H9 (cell line): Measurements from ENCODE around the gene IL1RAPL1. TPM values are rescaled to one million over a fixed set of nuclear protein-coding genes. Genes with fewer than 3 reads are reported as not detected.

Experiments used
- DNase-seq: peaks from one replicate; pipeline ENCODE4 v3.0.0-alpha.2; 2017
- H2AFZ ChIP-seq: one replicate; pipeline ENCODE4 v1.6.1; 2013; ENCODE audit warnings: mild to moderate bottlenecking, low read length, control low read depth, moderate library complexity
- H2AK5ac ChIP-seq: 2 replicates; pipeline ENCODE4 v1.6.1; 2013; ENCODE audit warnings: low read length, control low read depth, mixed read lengths; ENCODE audit not compliant: insufficient read length
- H2BK120ac ChIP-seq: one replicate; pipeline ENCODE4 v1.6.1; 2013; ENCODE audit warnings: low read depth, mild to moderate bottlenecking, low read length, control low read depth, inconsistent platforms; ENCODE audit not compliant: poor library complexity, severe bottlenecking
- H2BK12ac ChIP-seq: 2 replicates; pipeline ENCODE4 v1.6.1; 2013; ENCODE audit warnings: low read length, control low read depth, mixed read lengths, low read depth; ENCODE audit not compliant: insufficient read length
- H2BK15ac ChIP-seq: 2 replicates; pipeline ENCODE4 v1.6.1; 2013; ENCODE audit warnings: low read depth, low read length, control low read depth
- H2BK20ac ChIP-seq: one replicate; pipeline ENCODE4 v1.6.1; 2013; ENCODE audit warnings: low read depth, mild to moderate bottlenecking, low read length, control low read depth, inconsistent platforms; ENCODE audit not compliant: poor library complexity, severe bottlenecking
- H2BK5ac ChIP-seq: 2 replicates; pipeline ENCODE4 v1.6.1; 2013; ENCODE audit warnings: low read length, control low read depth, mixed read lengths; ENCODE audit not compliant: insufficient read length
- H3K14ac ChIP-seq: 2 replicates; pipeline ENCODE4 v1.6.1; 2013; ENCODE audit warnings: low read length, control low read depth; ENCODE audit not compliant: insufficient read depth
- H3K18ac ChIP-seq: 2 replicates; pipeline ENCODE4 v1.6.1; 2013; ENCODE audit warnings: low read depth, mild to moderate bottlenecking, mixed read lengths, low read length, control low read depth; ENCODE audit not compliant: insufficient read length
- H3K23ac ChIP-seq: 2 replicates; pipeline ENCODE4 v1.6.1; 2013; ENCODE audit warnings: low read length, control low read depth, mixed read lengths, low read depth; ENCODE audit not compliant: insufficient read length
- H3K23me2 ChIP-seq: 2 replicates; pipeline ENCODE4 v1.6.1; 2013; ENCODE audit warnings: low read depth, mild to moderate bottlenecking, mixed read lengths, low read length, control low read depth; ENCODE audit not compliant: insufficient read length, poor library complexity, severe bottlenecking
- H3K27ac ChIP-seq: 2 replicates; pipeline ENCODE4 v1.5.1; 2013; ENCODE audit warnings: low read length, control low read depth, mixed read lengths, low read depth; ENCODE audit not compliant: insufficient read length
- H3K27me3 ChIP-seq: 2 replicates; pipeline ENCODE4 v1.6.1; 2013; ENCODE audit warnings: low read length, control low read depth, inconsistent platforms; ENCODE audit not compliant: insufficient read depth
- H3K4ac ChIP-seq: 2 replicates; pipeline ENCODE4 v1.6.1; 2013; ENCODE audit warnings: low read depth, mild to moderate bottlenecking, control low read depth, inconsistent platforms, low read length, moderate library complexity
- H3K4me1 ChIP-seq: 2 replicates; pipeline ENCODE4 v1.6.1; 2013; ENCODE audit warnings: low read length, control low read depth, inconsistent platforms; ENCODE audit not compliant: insufficient read depth
- H3K4me2 ChIP-seq: 2 replicates; pipeline ENCODE4 v1.6.1; 2013; ENCODE audit warnings: low read length, control low read depth, mixed read lengths; ENCODE audit not compliant: insufficient read length, insufficient read depth
- H3K56ac ChIP-seq: 2 replicates; pipeline ENCODE4 v1.6.1; 2013; ENCODE audit warnings: low read depth, mild to moderate bottlenecking, mixed read lengths, low read length, control low read depth; ENCODE audit not compliant: insufficient read length
- H3K79me1 ChIP-seq: 2 replicates; pipeline ENCODE4 v1.6.1; 2013; ENCODE audit warnings: low read depth, mild to moderate bottlenecking, moderate library complexity, low read length, control low read depth, inconsistent platforms; ENCODE audit not compliant: insufficient read depth, poor library complexity, severe bottlenecking
- H3K79me2 ChIP-seq: 2 replicates; pipeline ENCODE4 v1.6.1; 2013; ENCODE audit warnings: low read length, control low read depth, inconsistent platforms; ENCODE audit not compliant: insufficient read depth
- H3K9ac ChIP-seq: 2 replicates; pipeline ENCODE4 v1.6.1; 2013; ENCODE audit warnings: low read length, control low read depth, mixed read lengths; ENCODE audit not compliant: insufficient read length; ENCODE audit errors: extremely low read depth
- H3K9me3 ChIP-seq: one replicate; pipeline ENCODE4 v1.6.1; 2013; ENCODE audit warnings: low read depth, low read length, inconsistent platforms; ENCODE audit not compliant: control insufficient read depth
- H3T11ph ChIP-seq: one replicate; pipeline ENCODE4 v1.6.1; 2013; ENCODE audit warnings: mild to moderate bottlenecking, low read length, control low read depth, inconsistent platforms
- H4K20me1 ChIP-seq: one replicate; pipeline ENCODE4 v1.6.1; 2013; ENCODE audit not compliant: control insufficient read depth, insufficient read length, insufficient read depth
- H4K5ac ChIP-seq: 2 replicates; pipeline ENCODE4 v1.6.1; 2013; ENCODE audit warnings: low read depth, mild to moderate bottlenecking, mixed read lengths, low read length, control low read depth; ENCODE audit not compliant: insufficient read length
- H4K8ac ChIP-seq: replicated peaks from 2 replicates; pipeline ENCODE4 v1.6.1; 2013; ENCODE audit warnings: low read length, control low read depth, mixed read lengths, low read depth; ENCODE audit not compliant: insufficient read length
- H4K91ac ChIP-seq: 2 replicates; pipeline ENCODE4 v1.6.1; 2013; ENCODE audit warnings: low read depth, mild to moderate bottlenecking, moderate library complexity, mixed read lengths, low read length, control low read depth; ENCODE audit not compliant: insufficient read length
- H3K27ac Mint-ChIP-seq, 3 experiments: 2 replicates in 2 of 3; 3 replicates in 1 of 3; pipeline ENCODE4 v1.8.0; 2020 to 2021; ENCODE audit warnings: mixed read lengths in 3 of 3, mild to moderate bottlenecking in 1 of 3, moderate library complexity in 1 of 3
- H3K27me3 Mint-ChIP-seq: 2 replicates; pipeline ENCODE4 v1.8.0; 2021; ENCODE audit warnings: low read depth, mild to moderate bottlenecking, moderate library complexity, mixed read lengths
- H3K36me3 Mint-ChIP-seq, 3 experiments: 2 replicates in 2 of 3; 3 replicates in 1 of 3; pipeline ENCODE4 v1.8.0; 2020 to 2021; ENCODE audit warnings: low read depth in 3 of 3, mixed read lengths in 3 of 3; ENCODE audit not compliant: insufficient read depth in 1 of 3
- H3K4me1 Mint-ChIP-seq, 2 experiments: 2 replicates each; pipeline ENCODE4 v1.8.0; 2020; ENCODE audit warnings: mixed read lengths in 2 of 2
- H3K4me3 Mint-ChIP-seq, 2 experiments: 2 replicates in 1 of 2; 3 replicates in 1 of 2; pipeline ENCODE4 v1.8.0; 2020 to 2021; ENCODE audit warnings: mild to moderate bottlenecking in 2 of 2, mixed read lengths in 2 of 2, moderate library complexity in 1 of 2
- H3K9me3 Mint-ChIP-seq, 2 experiments: 2 replicates in 1 of 2; 3 replicates in 1 of 2; pipeline ENCODE4 v1.8.0; 2020; ENCODE audit warnings: mild to moderate bottlenecking in 2 of 2, mixed read lengths in 2 of 2, moderate library complexity in 1 of 2
- WGBS: extraction: QIAGEN DNeasy Blood & Tissue Kit; methylation state at CpG from one replicate; pipeline ENCODE4 v1.1.7; 2013; ENCODE audit warnings: missing lambda C conversion rate, low lambda C conversion rate, mixed read lengths; ENCODE audit not compliant: insufficient read length; ENCODE audit errors: extremely low coverage; 5-methylcytosine and 5-hydroxymethylcytosine counted together
- total RNA-seq: library from RNA; stranded (reverse); gene quantifications from 2 replicates; pipeline ENCODE4 v1.2.1, GENCODE V29; 2021
- TF ChIP-seq, protein P1 (sequence below): fragments of 200-600 bp; sonication (generic); conservative IDR thresholded peaks from 3 replicates; pipeline ENCODE4 v1.8.0; 2021; ENCODE audit warnings: antibody characterized with exemption, mild to moderate bottlenecking

Gene IL1RAPL1
- total RNA-seq, 1 experiment from 2014 or later, result 0.31 TPM

DNA sequence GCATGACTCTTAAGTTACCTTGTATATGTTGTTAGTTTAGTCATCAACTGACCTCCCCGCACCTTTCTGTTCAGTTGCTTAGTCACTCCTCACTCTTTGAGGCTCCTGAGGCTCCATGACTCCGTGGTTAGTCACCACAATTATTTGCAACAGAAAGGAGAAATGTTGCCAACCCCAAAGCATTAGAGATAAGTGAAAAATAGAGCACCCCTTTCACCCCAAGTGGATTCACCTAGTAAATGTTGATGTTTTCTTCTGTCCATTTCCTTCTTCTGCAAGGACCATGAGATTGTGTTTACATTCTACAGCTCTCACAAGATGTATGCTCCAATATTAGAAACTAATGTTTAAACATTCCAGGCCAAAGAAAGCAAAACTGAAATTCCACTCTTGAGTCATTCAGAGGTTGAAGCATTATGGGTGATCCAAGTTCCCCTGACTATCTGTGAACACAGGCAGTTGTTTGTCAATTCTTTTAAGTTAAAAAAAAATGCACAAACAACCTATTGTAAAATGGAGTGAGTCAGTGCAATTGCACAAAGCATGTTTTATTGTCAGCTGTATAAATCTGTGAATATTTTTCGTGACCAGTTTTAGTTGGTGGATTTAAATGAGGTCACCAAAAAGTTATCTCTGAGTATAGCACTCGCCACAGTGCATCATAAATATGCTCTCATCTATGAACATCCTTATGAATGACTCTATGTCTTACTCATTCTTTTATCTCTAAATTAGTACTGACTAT lies 1075.7 kb downstream of the IL1RAPL1 start:
- Mint-ChIP-seq H3K27ac (peak overlapping the region in 1 of 3 experiments; percentile 62; a peak in 1 of 7 replicates), H3K27me3 (no peaks in the 10 kb centered on the region), H3K4me3 (no peak overlapping the region), H3K9me3 (peaks cover 0 to 57% of the 10 kb centered on the region in 2 experiments; a peak in 4 of 5 replicates), H3K36me3 (no peaks in the 10 kb centered on the region), H3K4me1 (peaks cover 4 to 8% of the 10 kb centered on the region in 2 experiments; a peak in 3 of 4 replicates)
- Histone ChIP-seq H3K27ac (no peak overlapping the region), H3K79me1 (no peaks in the 10 kb centered on the region), H4K20me1 (no peaks in the 10 kb centered on the region), H4K5ac (no peak overlapping the region), H3K9ac (no peak overlapping the region), H2BK15ac (no peak overlapping the region), H3K27me3 (no peaks in the 10 kb centered on the region; the same call in 1 of the 2 replicates), H2BK20ac (no peak overlapping the region), H3T11ph (no peak overlapping the region), H3K56ac (no peak overlapping the region), H2AK5ac (no peak overlapping the region), H2BK5ac (no peak overlapping the region), H3K79me2 (no peaks in the 10 kb centered on the region), H3K4me1 (no peaks in the 10 kb centered on the region; the same call in 1 of the 2 replicates), H4K91ac (no peak overlapping the region), H4K8ac (no peak overlapping the region), H3K9me3 (no peaks in the 10 kb centered on the region), H2AFZ (no peak overlapping the region), H3K4ac (no peak overlapping the region), H2BK120ac (no peak overlapping the region), H3K23ac (no peak overlapping the region), H3K4me2 (no peak overlapping the region), H3K18ac (no peak overlapping the region), H3K23me2 (no peaks in the 10 kb centered on the region), H2BK12ac (no peak overlapping the region), H3K14ac (no peak overlapping the region)
- DNase-seq, result no peak
- TF ChIP-seq, protein P1, sequence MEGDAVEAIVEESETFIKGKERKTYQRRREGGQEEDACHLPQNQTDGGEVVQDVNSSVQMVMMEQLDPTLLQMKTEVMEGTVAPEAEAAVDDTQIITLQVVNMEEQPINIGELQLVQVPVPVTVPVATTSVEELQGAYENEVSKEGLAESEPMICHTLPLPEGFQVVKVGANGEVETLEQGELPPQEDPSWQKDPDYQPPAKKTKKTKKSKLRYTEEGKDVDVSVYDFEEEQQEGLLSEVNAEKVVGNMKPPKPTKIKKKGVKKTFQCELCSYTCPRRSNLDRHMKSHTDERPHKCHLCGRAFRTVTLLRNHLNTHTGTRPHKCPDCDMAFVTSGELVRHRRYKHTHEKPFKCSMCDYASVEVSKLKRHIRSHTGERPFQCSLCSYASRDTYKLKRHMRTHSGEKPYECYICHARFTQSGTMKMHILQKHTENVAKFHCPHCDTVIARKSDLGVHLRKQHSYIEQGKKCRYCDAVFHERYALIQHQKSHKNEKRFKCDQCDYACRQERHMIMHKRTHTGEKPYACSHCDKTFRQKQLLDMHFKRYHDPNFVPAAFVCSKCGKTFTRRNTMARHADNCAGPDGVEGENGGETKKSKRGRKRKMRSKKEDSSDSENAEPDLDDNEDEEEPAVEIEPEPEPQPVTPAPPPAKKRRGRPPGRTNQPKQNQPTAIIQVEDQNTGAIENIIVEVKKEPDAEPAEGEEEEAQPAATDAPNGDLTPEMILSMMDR, result no peak
- WGBS, result no CpG with 5 or more reads among the region's 4 CpGs
